Mucosa of gallbladder (tissue), 1 donor: ENCODE measurements around the gene PPP2R3B. TPM values are rescaled to one million over a fixed set of nuclear protein-coding genes. Genes with fewer than 3 reads are reported as not detected.
"Not testable (repeated sequence)": the region's sequence is repeated elsewhere in the genome, so short reads cannot be mapped to it uniquely, and the experiment has no call there.

ENCODE experiments used
- DNase-seq: peaks from one replicate; pipeline ENCODE4 v3.0.0-alpha.2; 2020; ENCODE audit warnings: low spot score
- total RNA-seq: library from RNA; stranded (reverse); gene quantifications from one replicate; pipeline ENCODE4 v1.2.1, GENCODE V29; 2021
- donor health status: DM: no; HTN: no; CAD: no.

Gene PPP2R3B, protein sequence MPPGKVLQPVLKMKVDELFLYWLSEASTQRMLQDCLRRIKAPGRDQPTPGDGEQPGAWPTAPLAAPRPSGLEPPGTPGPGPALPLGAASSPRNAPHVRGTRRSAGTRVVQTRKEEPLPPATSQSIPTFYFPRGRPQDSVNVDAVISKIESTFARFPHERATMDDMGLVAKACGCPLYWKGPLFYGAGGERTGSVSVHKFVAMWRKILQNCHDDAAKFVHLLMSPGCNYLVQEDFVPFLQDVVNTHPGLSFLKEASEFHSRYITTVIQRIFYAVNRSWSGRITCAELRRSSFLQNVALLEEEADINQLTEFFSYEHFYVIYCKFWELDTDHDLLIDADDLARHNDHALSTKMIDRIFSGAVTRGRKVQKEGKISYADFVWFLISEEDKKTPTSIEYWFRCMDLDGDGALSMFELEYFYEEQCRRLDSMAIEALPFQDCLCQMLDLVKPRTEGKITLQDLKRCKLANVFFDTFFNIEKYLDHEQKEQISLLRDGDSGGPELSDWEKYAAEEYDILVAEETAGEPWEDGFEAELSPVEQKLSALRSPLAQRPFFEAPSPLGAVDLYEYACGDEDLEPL
- total RNA-seq, result 27.1 TPM

- peak; percentile 99 for DNase-seq
Observed at GRCh38 chrX:386768-387575, at the start of gene PPP2R3B. TSS of gene PPP2R3B (minus strand) at chrX:386907. CDS start at chrX:386691, 216 bp downstream.

GRCh38 chrX:435536-436122 lies 48.9 kb upstream of the PPP2R3B start:
- no peak for DNase-seq

GRCh38 chrX:434946-435345 lies 48.2 kb upstream of the PPP2R3B start:
- no peak for DNase-seq

DNA sequence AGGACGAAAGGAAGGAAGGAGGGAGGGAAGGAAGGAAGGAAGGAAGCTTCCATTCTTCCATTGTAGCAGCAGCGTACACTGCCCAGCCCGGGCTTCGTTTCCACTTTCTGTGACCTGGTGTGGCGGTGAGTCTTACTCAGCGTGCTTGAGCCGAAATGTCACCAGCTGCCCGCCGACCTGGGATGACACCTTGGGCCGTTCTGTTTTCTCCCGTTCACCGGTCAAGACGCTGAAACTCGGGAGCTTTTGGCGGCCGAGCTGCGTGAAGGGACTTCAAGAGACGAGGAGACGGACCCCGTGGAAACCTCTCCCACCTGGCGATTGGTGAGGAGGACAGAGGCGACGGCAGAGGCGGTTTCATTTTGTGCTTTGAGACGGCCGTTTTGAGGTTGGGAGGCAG lies 47.1 kb upstream of the PPP2R3B start:
- DNase-seq, result no peak

DNA sequence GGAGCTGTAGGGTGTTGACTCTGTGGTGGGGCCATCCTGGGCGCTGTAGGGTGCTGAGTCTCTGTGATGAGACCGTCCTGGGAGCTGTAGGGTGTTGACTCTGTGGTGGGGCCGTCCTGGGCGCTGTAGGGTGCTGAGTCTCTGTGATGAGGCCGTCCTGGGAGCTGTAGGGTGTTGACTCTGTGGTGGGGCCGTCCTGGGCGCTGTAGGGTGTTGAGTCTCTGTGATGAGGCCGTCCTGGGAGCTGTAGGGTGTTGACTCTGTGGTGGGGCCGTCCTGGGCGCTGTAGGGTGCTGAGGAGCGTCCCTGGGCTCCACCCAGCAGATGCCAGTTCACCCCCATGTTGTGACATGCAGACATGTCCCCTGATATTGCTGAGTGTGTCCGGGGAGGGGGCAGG lies 46.0 kb upstream of the PPP2R3B start:
- not testable (repeated sequence) for DNase-seq

- DNase-seq, result no peak
Observed at GRCh38 chrX:431492-432111, 44.9 kb upstream of the PPP2R3B start.

DNA sequence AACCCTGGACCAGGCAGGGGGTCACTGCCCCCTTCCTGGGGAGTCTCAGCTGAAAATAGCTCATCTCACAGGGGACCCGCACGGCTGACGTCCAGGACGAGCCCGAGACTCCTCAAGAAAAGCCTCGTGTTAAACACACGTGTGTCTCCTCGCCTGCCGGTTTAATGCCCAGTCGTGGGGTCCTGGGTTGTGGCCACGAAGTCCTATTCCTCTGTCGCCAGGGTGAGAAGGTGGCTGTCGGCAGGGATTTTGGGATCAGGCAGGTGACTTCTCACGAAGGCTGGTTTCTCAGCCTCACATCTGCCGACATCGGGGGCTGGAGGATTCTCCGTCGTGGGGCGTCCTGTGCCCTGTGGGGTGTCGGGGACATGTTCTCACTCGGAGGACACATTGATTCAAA lies 44.3 kb upstream of the PPP2R3B start:
- DNase-seq, result no peak

DNA sequence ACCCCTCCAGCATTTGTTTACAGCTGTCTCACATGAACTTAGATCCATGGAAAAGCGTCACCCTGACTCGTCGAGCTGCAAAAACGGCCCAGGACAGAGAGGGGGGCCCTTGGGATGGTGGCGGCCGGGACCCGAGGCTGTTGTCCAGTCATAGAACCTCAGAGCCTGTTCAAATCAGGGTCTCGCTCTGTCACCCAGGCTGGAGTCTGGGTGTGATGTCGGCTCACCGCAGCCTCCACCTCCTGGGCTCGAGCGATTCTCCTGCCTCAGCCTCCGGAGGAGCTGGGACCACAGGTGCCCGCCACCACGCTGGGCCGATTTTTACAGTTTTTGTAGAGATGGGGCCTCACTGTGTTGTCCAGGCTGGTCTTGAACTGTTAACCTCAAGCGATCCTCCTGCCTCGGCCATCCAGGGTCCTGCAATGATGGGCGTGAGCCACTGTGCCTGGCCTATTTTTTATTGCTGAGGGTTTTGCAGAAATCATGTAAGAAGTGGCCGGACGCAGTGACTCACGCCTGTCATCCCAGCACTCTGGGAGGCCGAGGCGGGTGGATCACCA lies 42.6 kb upstream of the PPP2R3B start:
- DNase-seq, result no peak

DNA sequence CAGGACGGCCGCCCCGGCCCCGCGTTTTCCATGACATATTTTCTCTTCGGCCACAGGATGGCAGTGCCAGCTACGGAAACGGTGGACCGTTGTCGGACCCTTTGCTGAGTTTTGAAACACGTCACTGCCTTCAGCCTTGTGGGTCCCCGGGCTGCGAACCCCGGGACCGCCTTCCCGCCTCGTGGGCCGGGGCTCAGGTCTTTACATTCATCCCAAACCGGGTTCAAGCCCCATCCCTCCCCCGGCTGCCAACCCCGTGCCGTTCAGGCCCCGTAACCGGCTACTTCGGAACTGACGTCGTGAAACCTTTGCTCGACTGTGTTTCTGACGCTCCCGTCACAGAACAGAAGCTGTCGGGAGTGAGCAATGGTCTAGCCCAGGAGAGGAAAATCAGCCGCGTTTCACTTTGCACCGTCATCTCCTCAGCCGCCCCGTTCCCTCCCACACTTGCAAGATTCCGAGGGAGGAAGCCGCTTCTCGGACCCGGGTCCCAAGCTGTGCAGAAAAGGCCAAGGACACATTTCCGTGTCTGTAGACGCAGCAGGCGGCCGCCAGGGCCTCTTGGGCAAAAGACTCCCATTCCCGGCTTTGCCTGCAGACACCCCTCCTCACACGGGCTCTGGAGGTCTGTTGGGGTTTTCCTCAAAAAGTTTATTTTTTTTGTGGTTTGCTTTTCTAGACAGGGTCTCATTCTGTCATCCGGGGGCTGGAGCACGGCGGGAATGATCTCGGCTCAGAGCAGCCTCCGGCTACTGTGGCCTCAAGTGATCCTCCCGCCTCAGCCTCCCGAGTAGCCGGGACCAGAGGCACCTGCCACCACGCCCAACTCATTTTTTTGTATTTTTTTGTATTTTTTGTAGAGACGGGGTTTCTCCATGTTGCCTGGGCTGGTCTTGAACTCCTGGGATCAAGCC lies 41.4 kb upstream of the PPP2R3B start:
- DNase-seq, result no peak

DNA sequence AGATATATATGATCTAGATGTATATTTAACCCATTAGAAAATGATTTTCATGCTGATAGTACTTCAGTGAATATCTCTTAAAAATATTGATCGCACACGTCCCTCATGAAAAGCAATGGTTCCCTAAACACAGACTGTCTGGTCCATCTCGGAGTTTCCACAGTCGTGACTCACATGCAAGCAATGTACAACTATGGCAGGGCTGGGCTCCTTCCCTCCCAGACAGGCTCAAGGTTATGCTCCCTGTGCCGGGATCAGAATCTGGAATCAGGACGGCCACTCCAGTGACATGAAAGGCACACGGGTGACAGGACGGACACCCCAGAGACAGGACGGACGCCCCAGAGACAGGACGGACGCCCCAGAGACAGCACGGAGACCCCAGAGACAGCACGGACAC lies 40.2 kb upstream of the PPP2R3B start:
- DNase-seq, result no peak

DNA sequence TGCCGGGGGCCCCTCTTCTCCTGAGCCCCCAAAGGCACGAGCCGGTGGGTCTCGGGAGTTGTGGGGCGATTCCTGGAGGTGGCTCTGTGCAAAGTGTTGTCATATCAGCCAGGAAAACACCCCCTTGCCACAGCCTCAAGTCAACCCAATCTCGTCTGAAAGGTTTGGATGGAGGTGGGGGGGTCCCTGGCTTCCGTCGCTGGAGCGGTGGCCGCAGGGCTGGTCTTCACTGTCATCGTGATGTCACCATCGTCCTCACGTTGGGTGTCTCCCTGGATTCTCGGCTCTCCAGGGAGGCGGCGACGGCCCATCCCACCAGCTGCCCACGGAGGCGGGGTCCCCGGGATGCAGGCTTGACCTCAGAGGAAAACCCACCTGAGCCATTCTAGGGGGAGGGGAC lies 38.3 kb upstream of the PPP2R3B start:
- DNase-seq, result no peak

DNA sequence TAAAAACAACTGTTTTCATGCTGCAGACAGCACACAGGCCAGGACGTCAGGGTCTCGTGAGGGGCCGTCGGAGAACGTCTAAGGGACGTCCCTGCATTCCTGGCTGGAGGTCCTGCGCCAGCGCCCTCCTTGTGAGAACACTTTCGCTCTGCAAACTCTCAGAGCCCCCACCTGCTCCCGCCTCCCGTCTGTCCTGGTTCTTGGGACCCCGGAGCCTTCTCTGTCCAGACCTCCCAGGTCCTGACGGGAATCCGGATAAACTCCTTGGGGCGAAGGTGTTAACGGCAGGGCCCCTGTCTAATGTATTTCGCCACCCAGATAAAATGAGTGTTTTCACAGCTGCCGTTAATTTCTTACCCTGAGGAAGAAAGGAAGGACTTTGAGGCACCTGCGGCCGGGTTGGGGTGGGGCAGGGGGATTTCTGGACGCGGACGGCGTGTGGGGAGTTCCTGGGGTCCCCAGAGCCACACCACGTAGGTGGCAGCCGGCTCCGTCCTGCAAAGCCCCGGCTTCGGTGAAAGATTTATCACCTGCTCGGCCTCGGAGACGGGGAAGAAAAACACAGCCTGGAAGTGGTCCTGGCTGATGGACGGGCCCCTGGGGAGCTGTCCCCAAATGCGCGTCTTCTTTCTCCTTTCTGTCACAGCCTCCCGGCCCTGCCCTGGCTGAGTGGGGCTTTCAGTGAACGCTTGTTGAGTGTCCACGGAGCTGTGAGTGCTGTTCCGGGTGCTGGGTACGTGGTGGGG lies 35.1 kb upstream of the PPP2R3B start:
- no peak for DNase-seq

GRCh38 chrX:420496-421223 lies 34.0 kb upstream of the PPP2R3B start:
- DNase-seq, result no peak

GRCh38 chrX:418927-419729 lies 32.4 kb upstream of the PPP2R3B start:
- DNase-seq, result no peak

DNA sequence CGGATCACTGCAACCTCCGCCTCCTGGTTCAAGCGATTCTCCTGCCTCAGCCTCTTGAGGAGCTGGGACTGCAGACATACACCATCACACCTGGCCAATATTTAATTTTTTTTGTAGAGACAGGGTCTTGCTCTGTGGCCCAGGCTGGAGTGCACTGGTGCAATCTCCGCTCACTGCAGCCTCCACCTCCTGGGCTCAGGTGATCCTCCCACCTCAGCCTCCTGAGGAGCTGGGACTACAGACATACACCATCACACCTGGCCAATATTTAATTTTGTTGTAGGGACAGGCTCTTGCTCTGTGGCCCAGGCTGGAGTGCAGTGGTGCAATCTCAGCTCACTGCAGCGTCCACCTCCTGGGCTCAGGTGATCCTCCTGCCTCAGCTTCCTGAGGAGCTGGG lies 28.8 kb upstream of the PPP2R3B start:
- DNase-seq, result not testable (repeated sequence)

DNA sequence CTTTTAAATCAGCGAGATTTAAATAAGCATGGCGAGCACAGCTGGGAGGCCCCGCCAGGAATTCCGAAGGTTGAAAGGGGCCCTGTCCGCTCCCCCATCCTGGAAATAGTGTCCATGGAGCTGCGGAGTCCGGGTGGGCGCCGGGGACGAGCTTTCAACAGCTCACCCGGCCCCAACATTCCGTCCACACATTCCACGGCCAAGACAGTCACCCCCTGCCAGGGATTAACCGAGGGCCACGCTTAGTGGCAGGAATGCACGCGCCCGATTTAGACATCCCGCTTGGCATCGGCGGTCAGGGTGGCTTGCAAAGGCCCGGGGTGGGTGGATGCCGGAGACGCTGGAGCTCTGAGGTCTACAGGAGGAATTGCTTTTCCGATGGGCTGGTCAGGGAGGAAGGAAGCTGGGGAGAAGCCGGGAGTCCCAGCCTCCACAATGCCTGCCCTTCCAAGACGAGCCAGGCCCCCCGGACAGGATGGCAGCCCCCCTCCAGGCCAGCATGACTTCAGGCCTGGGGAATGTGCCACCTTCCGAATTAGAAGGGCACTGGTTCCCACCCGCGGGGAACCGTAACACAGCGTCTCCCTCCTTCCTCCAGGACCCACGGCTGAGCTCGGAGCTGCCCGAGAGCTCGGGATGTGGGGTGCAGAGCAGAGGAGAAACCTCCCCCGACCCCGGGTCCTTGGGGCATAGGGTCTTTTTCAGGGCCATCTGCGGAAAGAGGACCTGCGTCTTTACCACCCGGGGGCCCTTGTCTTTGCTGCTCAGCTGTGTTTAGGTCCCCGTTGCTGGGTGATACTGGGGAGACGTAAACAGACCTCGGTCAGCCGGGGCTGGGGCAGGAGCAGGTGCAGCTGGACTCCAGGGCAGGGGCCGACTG lies 26.9 kb upstream of the PPP2R3B start:
- DNase-seq, result no peak

GRCh38 chrX:410296-410695 lies 23.6 kb upstream of the PPP2R3B start:
- DNase-seq, result no peak
